IMR-90 (cell line): ENCODE measurements around the gene CCNB2. TPM values are rescaled to one million over a fixed set of nuclear protein-coding genes. Genes with fewer than 3 reads are reported as not detected.

Source experiments
- ATAC-seq: fragments of 200-7000 bp; cut with Tn5 transposase; 2 replicates; pipeline ENCODE4 v1.9.1; 2020; ENCODE audit warnings: low read depth, mild to moderate bottlenecking, moderate library complexity
- BruUV-seq: library from RNA; stranded (reverse); fragments of 400-500 nt; replicated peaks from 2 replicates; lab custom pipeline; 2021; lab: Mats Ljungman, UMichigan
- CTCF ChIA-PET: fragments of 300-600 bp; formaldehyde crosslinking; extraction: SDS; loops from one replicate; lab custom pipeline; 2021; ENCODE audit warnings: antibody characterized with exemption; lab: Yijun Ruan, JAX
- POLR2A ChIA-PET: fragments of 300-600 bp; sonication (Branson Sonifier 250); formaldehyde crosslinking; loops from one replicate; lab custom pipeline; 2022; ENCODE audit warnings: antibody characterized with exemption; ENCODE audit not compliant: unreplicated experiment; lab: Charles Lee
- DNase-seq: peaks from one replicate; pipeline ENCODE4 v3.0.0; 2013
- H2AFZ ChIP-seq: replicated peaks from 2 replicates; pipeline ENCODE3; 2013; ENCODE audit warnings: low read length, mild to moderate bottlenecking; ENCODE audit not compliant: poor library complexity
- H2AK5ac ChIP-seq: 2 replicates; pipeline ENCODE4 v1.6.1; 2013; ENCODE audit warnings: low read depth, low read length, inconsistent platforms
- H2AK9ac ChIP-seq: replicated peaks from 2 replicates; pipeline ENCODE3; 2013; ENCODE audit warnings: mild to moderate bottlenecking, low read depth, low read length, moderate library complexity; ENCODE audit not compliant: poor library complexity
- H2BK120ac ChIP-seq: 2 replicates; pipeline ENCODE4 v1.6.1; 2013; ENCODE audit warnings: low read depth, low read length, inconsistent platforms
- H2BK15ac ChIP-seq: 3 replicates; pipeline ENCODE4 v1.6.1; 2013; ENCODE audit warnings: low read depth, low read length, inconsistent platforms
- H2BK20ac ChIP-seq: 2 replicates; pipeline ENCODE4 v1.6.1; 2013; ENCODE audit warnings: low read depth, mild to moderate bottlenecking, inconsistent platforms, low read length, moderate library complexity
- H2BK5ac ChIP-seq: 2 replicates; pipeline ENCODE4 v1.6.1; 2013; ENCODE audit warnings: mild to moderate bottlenecking, low read depth, low read length, inconsistent platforms; ENCODE audit not compliant: poor library complexity, severe bottlenecking
- H3K14ac ChIP-seq: replicated peaks from 2 replicates; pipeline ENCODE4 v1.6.1; 2013; ENCODE audit warnings: low read depth, low read length, inconsistent platforms
- H3K18ac ChIP-seq: 2 replicates; pipeline ENCODE4 v1.6.1; 2013; ENCODE audit warnings: low read depth, low read length, control low read depth
- H3K23ac ChIP-seq: 2 replicates; pipeline ENCODE4 v1.6.1; 2013; ENCODE audit warnings: low read depth, low read length, inconsistent platforms
- H3K27ac ChIP-seq: 2 replicates; pipeline ENCODE4 v1.5.1; 2013; ENCODE audit warnings: mild to moderate bottlenecking, control low read depth, low read length; ENCODE audit not compliant: insufficient read depth
- H3K27me3 ChIP-seq: 2 replicates; pipeline ENCODE4 v1.6.1; 2013; ENCODE audit warnings: low read length; ENCODE audit not compliant: control insufficient read depth, insufficient read depth
- H3K36me3 ChIP-seq: 2 replicates; pipeline ENCODE4 v1.6.1; 2013; ENCODE audit warnings: low read length, mixed read lengths; ENCODE audit not compliant: control insufficient read depth, insufficient read depth
- H3K4ac ChIP-seq: 2 replicates; pipeline ENCODE4 v1.6.1; 2013; ENCODE audit warnings: low read depth, low read length, inconsistent platforms
- H3K4me1 ChIP-seq: 2 replicates; pipeline ENCODE4 v1.6.1; 2013; ENCODE audit warnings: low read length, mixed read lengths; ENCODE audit not compliant: control insufficient read depth, insufficient read depth
- H3K4me2 ChIP-seq: 2 replicates; pipeline ENCODE4 v1.6.1; 2013; ENCODE audit warnings: low read depth, mild to moderate bottlenecking, control low read depth, low read length, moderate library complexity
- H3K4me3 ChIP-seq: 2 replicates; pipeline ENCODE4 v1.5.1; 2013; ENCODE audit warnings: low read depth, mild to moderate bottlenecking, control low read depth, low read length, moderate library complexity; ENCODE audit not compliant: insufficient read depth
- H3K56ac ChIP-seq: 2 replicates; pipeline ENCODE4 v1.6.1; 2013; ENCODE audit warnings: low read length, inconsistent platforms; ENCODE audit not compliant: insufficient read depth; ENCODE audit errors: extremely low read depth
- H3K79me1 ChIP-seq, 2 experiments: 2 replicates each; pipeline ENCODE4 v1.6.1; 2013; ENCODE audit warnings: low read length in 2 of 2, inconsistent platforms in 1 of 2, low read depth in 1 of 2
- H3K9ac ChIP-seq: 2 replicates; pipeline ENCODE4 v1.6.1; 2013; ENCODE audit warnings: low read depth, low read length, control low read depth
- H3K9me1 ChIP-seq: 2 replicates; pipeline ENCODE4 v1.6.1; 2013; ENCODE audit warnings: low read length, inconsistent platforms; ENCODE audit not compliant: insufficient read depth
- H3K9me3 ChIP-seq: 2 replicates; pipeline ENCODE4 v1.6.1; 2013; ENCODE audit warnings: low read length; ENCODE audit not compliant: control insufficient read depth, insufficient read depth
- H4K20me1 ChIP-seq: 2 replicates; pipeline ENCODE4 v1.6.1; 2013; ENCODE audit warnings: low read length, inconsistent platforms; ENCODE audit not compliant: insufficient read depth
- H4K5ac ChIP-seq: 2 replicates; pipeline ENCODE4 v1.6.1; 2013; ENCODE audit warnings: mild to moderate bottlenecking, low read depth, low read length, control low read depth
- H4K8ac ChIP-seq, 2 experiments: 2 replicates each; pipeline ENCODE4 v1.6.1; 2013; ENCODE audit warnings: low read depth in 2 of 2, low read length in 2 of 2, control low read depth in 1 of 2, inconsistent platforms in 1 of 2
- H4K91ac ChIP-seq: 2 replicates; pipeline ENCODE4 v1.6.1; 2013; ENCODE audit warnings: low read depth, low read length, inconsistent platforms; ENCODE audit not compliant: insufficient read depth
- CEBPB ChIP-seq: IDR thresholded peaks from 2 replicates; pipeline ENCODE4 v1.6.1; 2012; ENCODE audit warnings: low read depth, low read length, improper control_type of control experiment
- RFX5 ChIP-seq: IDR thresholded peaks from 2 replicates; pipeline ENCODE4 v1.8.0; 2012; ENCODE audit warnings: low read depth, mild to moderate bottlenecking, low read length, moderate library complexity
- WGBS, 2 experiments: methylation state at CpG; one replicate each; pipeline versions ENCODE4 v1.1.5 to v1.1.7; 2013; ENCODE audit warnings: missing lambda C conversion rate in 2 of 2; ENCODE audit not compliant: insufficient read length in 1 of 2; ENCODE audit errors: extremely low coverage in 2 of 2; 5-methylcytosine and 5-hydroxymethylcytosine counted together
- dilution Hi-C: fragments of 300-500 bp; cut with HindIII; formaldehyde crosslinking; loops from one replicate; pipeline ENCODE4 v1.14.3; 2018; ENCODE audit warnings: low sequenced_read_pairs; ENCODE audit not compliant: unreplicated experiment
- in situ Hi-C: fragments of 300-500 bp; cut with MboI; formaldehyde crosslinking; loops from 3 replicates; pipeline ENCODE4 v1.14.3; 2019; ENCODE audit warnings: low sequenced_read_pairs, inconsistent platforms, mixed read lengths
- intact Hi-C: fragments of 100-400 bp; cut with micrococcal nuclease; formaldehyde crosslinking; loops from 2 replicates; pipeline ENCODE4 v1.10.0; 2022
- polyA plus RNA-seq, 3 experiments: library from polyadenylated mRNA; depleted of rRNA; stranded (reverse); fragments of >200 nt; gene quantifications; 2 replicates each; pipeline ENCODE4 v1.2.3, GENCODE V29; 2012; ENCODE audit warnings: low replicate concordance in 1 of 3
- total RNA-seq: library from RNA; depleted of rRNA; stranded (reverse); fragments of >200 nt; gene quantifications from 2 replicates; pipeline ENCODE4 v1.2.3, GENCODE V29; 2012

Gene CCNB2
- total and polyA plus RNA-seq, 2 of the 4 experiments (the other 2 are of a cell fraction), result 52.5 to 54.6 TPM

DNA sequence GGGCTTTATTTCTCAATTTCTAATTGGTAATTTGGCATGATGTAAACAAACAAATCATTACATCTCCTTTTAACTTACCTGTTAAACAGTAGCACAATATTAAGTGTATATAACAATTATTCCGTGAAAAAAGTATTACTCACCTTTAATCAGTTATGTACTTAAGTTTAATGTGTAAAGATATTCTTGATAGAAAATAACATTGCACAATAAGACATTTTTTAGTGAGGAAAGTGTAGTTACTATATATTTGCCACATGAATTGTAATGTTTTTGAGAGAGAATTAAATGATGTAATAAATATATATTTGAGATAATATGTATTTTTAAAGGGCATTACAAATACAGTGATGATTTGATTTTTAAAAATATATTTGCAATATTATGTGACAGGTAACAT lies 10.9 kb upstream of the CCNB2 start:
- H3K79me1 ChIP-seq, result peaks cover 0 to 5% of the 10 kb centered on the region in 2 experiments; a peak in 2 of 4 replicates
- no peak overlapping the region for H4K5ac ChIP-seq
- H4K20me1 ChIP-seq, result no peaks in the 10 kb centered on the region
- peaks cover 27% of the 10 kb centered on the region for H3K36me3 ChIP-seq
- H2BK5ac ChIP-seq, result no peak overlapping the region
- WGBS, 2 experiments, result no CpG with 5 or more reads among the region's 1 CpG
- H3K14ac ChIP-seq, result no peak overlapping the region
- no TSS peak for BruUV-seq
- H3K9me3 ChIP-seq, result no peaks in the 10 kb centered on the region
- ATAC-seq, result no peak
- in situ Hi-C loops (no loop called here), dilution Hi-C loops (no loop called here), intact Hi-C loops (loop anchor here (5.0 kb wide), 1 partner anchor 42 kb away; no protein-coding TSS in a partner anchor)
- no peaks in the 10 kb centered on the region for H3K9me1 ChIP-seq
- H2AK5ac ChIP-seq, result no peak overlapping the region
- CTCF ChIA-PET, result no interaction called here
- H3K4me1 ChIP-seq, result no peaks in the 10 kb centered on the region
- POLR2A ChIA-PET, result no interaction called here
- no peak overlapping the region for H3K4me2 ChIP-seq
- no peak overlapping the region for H3K56ac ChIP-seq
- no peak overlapping the region for H2BK120ac ChIP-seq
- no peak overlapping the region for H4K8ac ChIP-seq
- no peak for DNase-seq
- no peak overlapping the region for H3K4ac ChIP-seq
- no peak overlapping the region for H3K9ac ChIP-seq
- no peak for TF ChIP-seq RFX5
- TF ChIP-seq CEBPB, result peak; percentile 21; the same call in 1 of the 2 replicates
- no peak overlapping the region for H3K27ac ChIP-seq
- H2AK9ac ChIP-seq, result no peak overlapping the region
- H2BK20ac ChIP-seq, result no peak overlapping the region
- no peak overlapping the region for H2BK15ac ChIP-seq
- H3K23ac ChIP-seq, result no peak overlapping the region
- H3K18ac ChIP-seq, result no peak overlapping the region
- no peak overlapping the region for H4K91ac ChIP-seq
- no peak overlapping the region for H3K4me3 ChIP-seq
- no peak overlapping the region for H2AFZ ChIP-seq
- H3K27me3 ChIP-seq, result no peaks in the 10 kb centered on the region
